WTC11 (cell line): ENCODE data around the gene GYS2. TPM values are rescaled to one million over a fixed set of nuclear protein-coding genes. Genes with fewer than 3 reads are reported as not detected.

ENCODE experiments used
- ATAC-seq: fragments of 200-7000 bp; cut with Tn5 transposase; 2 replicates; pipeline ENCODE4 v1.10.0; 2021; ENCODE audit warnings: mild to moderate bottlenecking, moderate library complexity
- CTCF ChIA-PET: fragments of 300-600 bp; sonication (Branson Sonifier 250); formaldehyde crosslinking; loops from one replicate; lab custom pipeline; 2021; ENCODE audit warnings: antibody characterized with exemption; lab: Charles Lee
- POLR2A ChIA-PET: fragments of 350-600 bp; sonication (Branson Sonifier 250); formaldehyde crosslinking; loops from one replicate; lab custom pipeline; 2021; ENCODE audit warnings: antibody characterized with exemption; lab: Charles Lee
- DNase-seq: peaks from one replicate; pipeline ENCODE4 v3.0.0; 2021; ENCODE audit warnings: low spot score
- H3K27ac Mint-ChIP-seq: 2 replicates; pipeline ENCODE4 v1.8.0; 2021; ENCODE audit warnings: mixed read lengths
- H3K27me3 Mint-ChIP-seq: 2 replicates; pipeline ENCODE4 v1.8.0; 2021; ENCODE audit warnings: low read depth, mild to moderate bottlenecking, moderate library complexity, mixed read lengths
- H3K36me3 Mint-ChIP-seq: 2 replicates; pipeline ENCODE4 v1.8.0; 2021; ENCODE audit warnings: mixed read lengths
- H3K4me1 Mint-ChIP-seq: 2 replicates; pipeline ENCODE4 v1.8.0; 2022; ENCODE audit warnings: mixed read lengths
- H3K4me3 Mint-ChIP-seq: 2 replicates; pipeline ENCODE4 v1.8.0; 2021; ENCODE audit warnings: mild to moderate bottlenecking, moderate library complexity, mixed read lengths
- H3K9me3 Mint-ChIP-seq: 2 replicates; pipeline ENCODE4 v1.8.0; 2021; ENCODE audit warnings: mixed read lengths
- ATF2 ChIP-seq: sonication (generic); formaldehyde crosslinking; IDR thresholded peaks from 2 replicates; pipeline ENCODE4 v1.8.1; 2022; ENCODE audit warnings: low read depth, missing genetic modification reagents, borderline replicate concordance
- ATF6 ChIP-seq: sonication (generic); formaldehyde crosslinking; IDR thresholded peaks from 2 replicates; pipeline ENCODE4 v1.8.1; 2023; ENCODE audit warnings: mild to moderate bottlenecking, missing genetic modification reagents
- CBFB ChIP-seq: sonication (generic); formaldehyde crosslinking; IDR thresholded peaks from 2 replicates; pipeline ENCODE4 v1.8.1; 2022; ENCODE audit warnings: mild to moderate bottlenecking, low read depth, missing genetic modification reagents
- ELF4 ChIP-seq: sonication (generic); formaldehyde crosslinking; IDR thresholded peaks from 2 replicates; pipeline ENCODE4 v1.8.1; 2022; ENCODE audit warnings: low read depth, mild to moderate bottlenecking, moderate library complexity, missing genetic modification reagents
- ETV6 ChIP-seq: sonication (generic); formaldehyde crosslinking; IDR thresholded peaks from 2 replicates; pipeline ENCODE4 v1.8.1; 2022; ENCODE audit warnings: mild to moderate bottlenecking, missing genetic modification reagents
- FOXP4 ChIP-seq: sonication (generic); formaldehyde crosslinking; IDR thresholded peaks from 2 replicates; pipeline ENCODE4 v1.8.0; 2022; ENCODE audit warnings: mild to moderate bottlenecking, missing genetic modification reagents
- KAT7 ChIP-seq: sonication (generic); formaldehyde crosslinking; IDR thresholded peaks from 2 replicates; pipeline ENCODE4 v1.8.1; 2023; ENCODE audit warnings: missing genetic modification reagents, mild to moderate bottlenecking, borderline replicate concordance
- MLX ChIP-seq: sonication (generic); formaldehyde crosslinking; IDR thresholded peaks from 2 replicates; pipeline ENCODE4 v1.8.1; 2023; ENCODE audit warnings: mild to moderate bottlenecking, missing genetic modification reagents, moderate library complexity
- NFATC4 ChIP-seq: fragments of 250-450 bp; sonication (Bioruptor Pico); IDR thresholded peaks from 2 replicates; pipeline ENCODE4 v1.9.0; 2021; ENCODE audit warnings: mild to moderate bottlenecking
- NFE2L1 ChIP-seq: sonication (generic); formaldehyde crosslinking; IDR thresholded peaks from 2 replicates; pipeline ENCODE4 v1.8.1; 2023; ENCODE audit warnings: missing genetic modification reagents
- NR2C2 ChIP-seq: sonication (generic); formaldehyde crosslinking; IDR thresholded peaks from 2 replicates; pipeline ENCODE4 v1.8.0; 2022; ENCODE audit warnings: mild to moderate bottlenecking, missing genetic modification reagents
- NR3C1 ChIP-seq: sonication (generic); formaldehyde crosslinking; conservative IDR thresholded peaks from 2 replicates; pipeline ENCODE4 v1.8.1; 2023; ENCODE audit warnings: low read depth, mild to moderate bottlenecking, missing genetic modification reagents
- OVOL2 ChIP-seq: fragments of 250-450 bp; sonication (Bioruptor Pico); IDR thresholded peaks from 2 replicates; pipeline ENCODE4 v1.9.0; 2021; ENCODE audit warnings: mild to moderate bottlenecking, borderline replicate concordance
- PRRX2 ChIP-seq: fragments of 250-450 bp; sonication (Bioruptor Pico); IDR thresholded peaks from 2 replicates; pipeline ENCODE4 v1.8.0; 2021; ENCODE audit warnings: mild to moderate bottlenecking
- SMAD4 ChIP-seq: sonication (generic); formaldehyde crosslinking; IDR thresholded peaks from 2 replicates; pipeline ENCODE4 v1.8.0; 2022; ENCODE audit warnings: mild to moderate bottlenecking, missing genetic modification reagents
- STAT6 ChIP-seq: sonication (generic); formaldehyde crosslinking; conservative IDR thresholded peaks from 2 replicates; pipeline ENCODE4 v1.8.1; 2023; ENCODE audit warnings: mild to moderate bottlenecking, low read depth, missing genetic modification reagents, moderate library complexity
- TP53 ChIP-seq: sonication (generic); formaldehyde crosslinking; IDR thresholded peaks from 2 replicates; pipeline ENCODE4 v1.8.1; 2023; ENCODE audit warnings: mild to moderate bottlenecking, missing genetic modification reagents
- ZNF416 ChIP-seq: fragments of 250-450 bp; sonication (Bioruptor Pico); IDR thresholded peaks from 2 replicates; pipeline ENCODE4 v1.9.0; 2021; ENCODE audit warnings: mild to moderate bottlenecking, inconsistent platforms
- ZNF671 ChIP-seq: fragments of 250-450 bp; sonication (Bioruptor Pico); IDR thresholded peaks from 2 replicates; pipeline ENCODE4 v1.8.0; 2021; ENCODE audit warnings: mild to moderate bottlenecking
- total RNA-seq: library from RNA; stranded (reverse); gene quantifications from 3 replicates; pipeline ENCODE4 v1.2.3, GENCODE V29; 2021

Gene GYS2
- total RNA-seq, 1 experiment from 2014 or later = not detected

GRCh38 chr12:21568115-21568514, 36.5 kb downstream of the GYS2 start:
- DNase-seq = no peak
- no peak for ATAC-seq
- no peak overlapping the region for H3K4me3 Mint-ChIP-seq
- TF ChIP-seq NFATC4 (CRISPR knock-in tag) (no peak), KAT7 (CRISPR knock-in tag) (no peak), ZNF671 (no peak), FOXP4 (CRISPR knock-in tag) (no peak)
- no peaks in the 10 kb centered on the region for H3K27me3 Mint-ChIP-seq
- no peaks in the 10 kb centered on the region for H3K36me3 Mint-ChIP-seq
- no peaks in the 10 kb centered on the region for H3K9me3 Mint-ChIP-seq
- peaks cover 3% of the 10 kb centered on the region for H3K4me1 Mint-ChIP-seq
- POLR2A ChIA-PET = interaction anchor here (0.7 kb wide), 1 partner anchor 68 kb away, joined by 3 read pairs; no protein-coding TSS in a partner anchor
- CTCF ChIA-PET = no interaction called here
- no peak overlapping the region for H3K27ac Mint-ChIP-seq

- no peak overlapping the region for H3K4me3 Mint-ChIP-seq
- H3K27me3 Mint-ChIP-seq = no peaks in the 10 kb centered on the region
- TF ChIP-seq STAT6 (CRISPR knock-in tag) (no peak), ZNF416 (CRISPR knock-in tag) (no peak), ELF4 (no peak), PRRX2 (no peak), NFE2L1 (no peak), ATF6 (no peak), ETV6 (CRISPR knock-in tag) (no peak), NR2C2 (no peak), NR3C1 (CRISPR knock-in tag) (no peak), ATF2 (CRISPR knock-in tag) (no peak), TP53 (CRISPR knock-in tag) (no peak), OVOL2 (no peak), CBFB (CRISPR knock-in tag) (no peak), SMAD4 (CRISPR knock-in tag) (no peak), MLX (no peak), FOXP4 (CRISPR knock-in tag) (no peak)
- no peak for DNase-seq
- ChIA-PET CTCF (no interaction called here), POLR2A (no interaction called here)
- no peaks in the 10 kb centered on the region for H3K36me3 Mint-ChIP-seq
- no peak for ATAC-seq
- H3K27ac Mint-ChIP-seq = no peak overlapping the region
- no peaks in the 10 kb centered on the region for H3K9me3 Mint-ChIP-seq
- H3K4me1 Mint-ChIP-seq = peaks cover 3% of the 10 kb centered on the region
These were observed 37.7 kb downstream of the GYS2 start for GRCh38 chr12:21566907-21567394.
